Measurements from ENCODE around the gene C1orf198. TPM values are rescaled to one million over a fixed set of nuclear protein-coding genes. Genes with fewer than 3 reads are reported as not detected.
A peak's percentile ranks its signal among the peaks of the same experiment; 100 is the strongest.

C1orf198 gene, protein sequence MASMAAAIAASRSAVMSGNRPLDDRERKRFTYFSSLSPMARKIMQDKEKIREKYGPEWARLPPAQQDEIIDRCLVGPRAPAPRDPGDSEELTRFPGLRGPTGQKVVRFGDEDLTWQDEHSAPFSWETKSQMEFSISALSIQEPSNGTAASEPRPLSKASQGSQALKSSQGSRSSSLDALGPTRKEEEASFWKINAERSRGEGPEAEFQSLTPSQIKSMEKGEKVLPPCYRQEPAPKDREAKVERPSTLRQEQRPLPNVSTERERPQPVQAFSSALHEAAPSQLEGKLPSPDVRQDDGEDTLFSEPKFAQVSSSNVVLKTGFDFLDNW
- total RNA-seq (2021; fragmentation: NEBNext Ultra II Directional; extraction: Animal tissue kit (Norgen Biotek cat#: 25700)), result 100 to 1,000 TPM in 1 of 6 experiments, 10 to 100 TPM in 5; 72.4 to 118 (median 88.4) TPM
- long read RNA-seq, transcript C1orf198-201 (4 exons, 3,858 nt), result major isoform, 93 of 122 reads
- long read RNA-seq, partial matches to known transcripts, result 5 of 122 reads
- long read RNA-seq, other reads (novel, unspliced or antisense), result 24 of 122 reads

DNA sequence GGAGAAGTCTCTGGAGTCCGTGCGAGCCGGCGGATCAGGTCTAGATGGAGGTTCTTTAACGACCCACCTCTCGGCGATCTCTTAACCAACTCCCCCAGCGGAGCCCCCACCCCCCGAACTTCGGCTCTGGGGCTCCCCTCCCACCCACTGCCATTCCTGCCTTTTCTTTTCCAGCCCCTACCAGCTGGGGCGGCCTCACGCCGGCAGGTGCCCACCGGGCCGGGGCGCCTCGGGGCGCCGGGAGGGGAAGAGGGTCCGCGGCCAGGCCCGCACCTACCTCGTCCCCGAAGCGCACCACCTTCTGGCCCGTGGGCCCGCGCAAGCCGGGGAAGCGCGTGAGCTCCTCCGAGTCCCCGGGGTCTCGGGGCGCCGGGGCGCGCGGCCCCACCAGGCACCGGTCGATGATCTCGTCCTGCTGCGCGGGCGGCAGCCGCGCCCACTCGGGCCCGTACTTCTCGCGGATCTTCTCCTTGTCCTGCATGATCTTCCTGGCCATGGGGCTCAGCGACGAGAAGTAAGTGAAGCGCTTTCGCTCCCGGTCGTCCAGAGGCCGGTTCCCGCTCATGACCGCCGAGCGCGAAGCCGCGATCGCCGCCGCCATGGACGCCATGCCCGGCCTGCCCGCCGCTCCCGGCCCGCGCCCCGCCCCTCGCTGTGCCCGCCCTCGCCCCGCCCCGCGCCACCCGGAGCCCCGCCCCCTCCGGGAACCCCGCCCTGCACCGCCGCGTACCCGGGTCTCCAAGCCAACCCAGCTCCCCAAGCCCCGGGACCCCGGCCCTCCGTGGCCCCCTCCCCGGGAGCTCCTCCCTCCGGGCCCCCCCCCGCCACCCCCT, at the start of gene C1orf198:
TSS of gene C1orf198 (minus strand) at position 619 of the 833 bp plus-strand sequence. CDS start at position 610, 9 bp downstream.
- H3K27me3 Mint-ChIP-seq (ENCODE audit: insufficient read depth), result peaks cover 2% of the 10 kb centered on the region; the same call in 1 of the 2 replicates
- H3K27ac Mint-ChIP-seq, result peak within 1 kb of the TSS; percentile 93
- DNase-seq, result peak; percentile 44
- H3K9me3 Mint-ChIP-seq, result no peaks in the 10 kb centered on the region
- TF ChIP-seq, protein P1, sequence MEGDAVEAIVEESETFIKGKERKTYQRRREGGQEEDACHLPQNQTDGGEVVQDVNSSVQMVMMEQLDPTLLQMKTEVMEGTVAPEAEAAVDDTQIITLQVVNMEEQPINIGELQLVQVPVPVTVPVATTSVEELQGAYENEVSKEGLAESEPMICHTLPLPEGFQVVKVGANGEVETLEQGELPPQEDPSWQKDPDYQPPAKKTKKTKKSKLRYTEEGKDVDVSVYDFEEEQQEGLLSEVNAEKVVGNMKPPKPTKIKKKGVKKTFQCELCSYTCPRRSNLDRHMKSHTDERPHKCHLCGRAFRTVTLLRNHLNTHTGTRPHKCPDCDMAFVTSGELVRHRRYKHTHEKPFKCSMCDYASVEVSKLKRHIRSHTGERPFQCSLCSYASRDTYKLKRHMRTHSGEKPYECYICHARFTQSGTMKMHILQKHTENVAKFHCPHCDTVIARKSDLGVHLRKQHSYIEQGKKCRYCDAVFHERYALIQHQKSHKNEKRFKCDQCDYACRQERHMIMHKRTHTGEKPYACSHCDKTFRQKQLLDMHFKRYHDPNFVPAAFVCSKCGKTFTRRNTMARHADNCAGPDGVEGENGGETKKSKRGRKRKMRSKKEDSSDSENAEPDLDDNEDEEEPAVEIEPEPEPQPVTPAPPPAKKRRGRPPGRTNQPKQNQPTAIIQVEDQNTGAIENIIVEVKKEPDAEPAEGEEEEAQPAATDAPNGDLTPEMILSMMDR (IDR thresholded peaks at IDR 0.05), result peak; percentile 12; the same call in 1 of the 2 replicates
- peaks cover 27% of the 10 kb centered on the region for H3K36me3 Mint-ChIP-seq (ENCODE audit: low read depth)
- H3K4me1 Mint-ChIP-seq (ENCODE audit: low read depth), result peaks cover 52% of the 10 kb centered on the region
- peak within 1 kb of the TSS; percentile 93 for H3K4me3 Mint-ChIP-seq

DNA sequence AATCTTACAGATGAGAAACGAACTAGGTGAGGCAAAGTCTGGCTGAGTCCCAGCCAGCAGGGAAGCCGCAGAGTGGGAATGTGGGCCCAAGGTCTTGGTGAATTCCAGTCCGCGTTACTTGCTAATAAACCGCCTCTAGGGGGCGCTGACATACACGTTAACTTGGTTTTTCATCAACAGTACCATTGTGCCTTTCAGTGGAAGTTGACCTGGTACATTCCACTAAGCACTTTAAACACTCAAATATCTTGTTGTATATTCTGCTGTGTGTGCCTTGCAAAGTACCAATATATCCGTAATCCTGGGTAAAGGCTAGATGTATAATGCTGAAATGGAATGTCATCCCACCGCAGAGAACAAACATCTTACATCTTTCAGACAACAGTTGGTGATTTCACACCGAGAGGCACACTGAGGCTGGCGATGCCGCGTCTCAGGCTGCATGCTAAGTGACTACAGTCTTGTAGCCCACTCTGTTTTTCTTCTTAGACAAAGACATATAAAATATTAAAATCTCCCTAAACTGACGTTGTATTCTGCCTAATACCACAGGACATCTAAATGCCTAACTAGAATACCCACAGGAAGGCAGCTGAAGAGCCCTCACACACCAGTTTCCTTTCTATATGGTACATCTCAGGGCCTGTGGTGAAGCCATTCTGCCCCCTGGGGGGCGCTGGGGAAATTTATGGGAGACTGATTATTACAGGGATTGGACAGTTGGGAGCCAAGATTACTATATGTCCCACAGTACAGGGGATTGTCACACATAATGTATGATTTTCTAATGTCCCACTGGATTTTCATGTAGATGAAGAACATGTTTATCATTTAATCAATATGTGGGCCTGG, 49.2 kb upstream of the C1orf198 start:
- peaks cover 8% of the 10 kb centered on the region; the same call in 1 of the 2 replicates for H3K36me3 Mint-ChIP-seq (ENCODE audit: low read depth)
- H3K9me3 Mint-ChIP-seq, result no peaks in the 10 kb centered on the region
- no peak overlapping the region for H3K4me3 Mint-ChIP-seq
- DNase-seq, result peak; percentile 46
- peaks cover 15% of the 10 kb centered on the region for H3K4me1 Mint-ChIP-seq (ENCODE audit: low read depth)
- TF ChIP-seq, protein P1 (IDR thresholded peaks at IDR 0.05), result peak; percentile 86
- H3K27ac Mint-ChIP-seq, result no peak overlapping the region
- H3K27me3 Mint-ChIP-seq (ENCODE audit: insufficient read depth), result no peaks in the 10 kb centered on the region

DNA sequence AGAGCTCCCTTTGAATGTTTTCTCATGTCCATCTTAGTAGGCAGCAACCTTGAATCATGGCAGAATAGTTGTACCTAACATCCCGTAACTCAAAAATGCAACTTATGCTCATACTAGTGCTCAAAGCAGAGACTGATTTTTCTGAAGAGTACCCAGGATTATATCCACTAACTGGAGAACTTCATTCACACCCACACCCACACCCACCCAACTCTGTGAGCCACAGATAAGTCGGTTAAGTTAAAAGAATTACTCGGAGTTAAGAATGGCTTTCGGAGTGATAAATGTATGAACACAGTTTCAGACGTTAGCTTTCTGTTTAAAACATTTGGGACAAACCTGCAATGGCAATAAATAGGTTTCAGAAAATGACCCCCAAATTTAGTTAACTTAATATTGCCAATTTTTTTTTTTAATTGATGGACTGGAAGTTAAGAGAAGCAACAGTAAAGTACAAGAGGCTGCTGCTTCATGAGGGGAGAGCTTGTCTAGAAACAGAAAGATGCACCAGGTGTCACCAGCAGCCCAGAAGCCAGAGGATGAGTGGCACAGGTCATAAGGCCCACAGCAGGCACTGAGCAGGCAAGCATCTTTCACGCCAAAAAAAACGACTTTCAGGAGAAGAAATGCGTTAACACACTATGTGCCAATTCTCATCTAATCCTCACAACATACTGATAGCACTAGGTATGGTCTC, 48.4 kb upstream of the C1orf198 start:
- H3K27me3 Mint-ChIP-seq (ENCODE audit: insufficient read depth), result no peaks in the 10 kb centered on the region
- no peak overlapping the region for H3K4me3 Mint-ChIP-seq
- DNase-seq, result no peak
- peaks cover 15% of the 10 kb centered on the region for H3K4me1 Mint-ChIP-seq (ENCODE audit: low read depth)
- peaks cover 8% of the 10 kb centered on the region; the same call in 1 of the 2 replicates for H3K36me3 Mint-ChIP-seq (ENCODE audit: low read depth)
- no peaks in the 10 kb centered on the region for H3K9me3 Mint-ChIP-seq
- TF ChIP-seq, protein P1 (IDR thresholded peaks at IDR 0.05), result no peak
- H3K27ac Mint-ChIP-seq, result no peak overlapping the region

DNA sequence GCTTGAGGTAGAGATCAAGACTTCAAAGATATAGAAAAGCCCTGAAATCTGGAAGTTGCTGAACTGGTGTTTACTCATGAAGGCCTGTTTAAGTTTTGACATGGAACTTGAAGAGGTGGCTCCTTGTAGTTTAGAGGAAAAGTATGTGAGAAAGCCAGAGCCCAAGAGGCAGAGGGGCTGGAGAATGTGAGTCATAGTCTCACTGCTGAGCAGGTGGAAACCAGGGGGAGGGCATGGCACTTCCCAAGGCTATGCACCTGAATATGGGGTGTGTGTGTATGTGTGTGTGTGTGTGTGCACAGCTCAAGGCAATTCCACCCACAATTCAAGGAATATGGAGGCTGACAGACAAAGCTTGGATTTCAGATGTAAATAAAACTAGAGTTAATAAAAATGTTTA, 46.8 kb upstream of the C1orf198 start:
- Mint-ChIP-seq H3K36me3 (ENCODE audit: low read depth) (peaks cover 11% of the 10 kb centered on the region; the same call in 1 of the 2 replicates), H3K4me3 (no peak overlapping the region), H3K9me3 (no peaks in the 10 kb centered on the region), H3K27ac (no peak overlapping the region), H3K4me1 (ENCODE audit: low read depth) (peaks cover 15% of the 10 kb centered on the region), H3K27me3 (ENCODE audit: insufficient read depth) (no peaks in the 10 kb centered on the region)
- TF ChIP-seq, protein P1 (IDR thresholded peaks at IDR 0.05), result no peak
- no peak for DNase-seq
